Peyer's patch (tissue), 4 donors: ENCODE data around the gene SH2D1A.

ENCODE experiments used
- POLR2A ChIP-seq, 2 donors: fragments of 450-650 bp; IDR thresholded peaks; one replicate each; pipeline ENCODE4 v1.5.1; 2017; ENCODE audit warnings: antibody characterized with exemption in 2 of 2, mild to moderate bottlenecking in 2 of 2, moderate library complexity in 2 of 2
- TF ChIP-seq, protein P1 (sequence below), 6 experiments: fragments of 450-650 bp in 4 of 6; fragments of 200-600 bp in 2 of 6; sonication (generic) in 1 of 6; IDR thresholded peaks; one replicate each; pipeline ENCODE4 v1.5.1; 2017 to 2019; ENCODE audit warnings: antibody characterized with exemption in 6 of 6, mild to moderate bottlenecking in 3 of 6, moderate library complexity in 1 of 6

DNA sequence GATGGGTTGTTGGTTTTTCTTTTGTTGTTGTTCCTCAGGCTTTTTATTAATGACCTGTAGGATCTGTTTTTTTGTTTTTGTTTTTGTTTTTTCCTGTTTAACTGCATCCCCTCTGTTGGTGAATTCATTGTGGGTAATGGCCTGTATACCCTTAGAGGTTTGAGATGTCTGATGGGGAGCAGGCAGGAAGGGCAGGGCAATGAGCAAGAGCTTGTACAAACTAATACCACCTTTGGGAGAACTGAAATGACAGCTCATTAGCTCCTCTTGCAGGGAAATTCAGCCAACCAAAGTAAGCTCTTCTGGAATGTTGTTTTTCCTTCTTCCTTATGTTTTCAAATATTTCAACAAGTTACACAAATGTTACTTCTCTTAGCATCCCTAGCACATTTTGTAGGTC lies 23.4 kb downstream of the SH2D1A start:
- TF ChIP-seq, protein P1, sequence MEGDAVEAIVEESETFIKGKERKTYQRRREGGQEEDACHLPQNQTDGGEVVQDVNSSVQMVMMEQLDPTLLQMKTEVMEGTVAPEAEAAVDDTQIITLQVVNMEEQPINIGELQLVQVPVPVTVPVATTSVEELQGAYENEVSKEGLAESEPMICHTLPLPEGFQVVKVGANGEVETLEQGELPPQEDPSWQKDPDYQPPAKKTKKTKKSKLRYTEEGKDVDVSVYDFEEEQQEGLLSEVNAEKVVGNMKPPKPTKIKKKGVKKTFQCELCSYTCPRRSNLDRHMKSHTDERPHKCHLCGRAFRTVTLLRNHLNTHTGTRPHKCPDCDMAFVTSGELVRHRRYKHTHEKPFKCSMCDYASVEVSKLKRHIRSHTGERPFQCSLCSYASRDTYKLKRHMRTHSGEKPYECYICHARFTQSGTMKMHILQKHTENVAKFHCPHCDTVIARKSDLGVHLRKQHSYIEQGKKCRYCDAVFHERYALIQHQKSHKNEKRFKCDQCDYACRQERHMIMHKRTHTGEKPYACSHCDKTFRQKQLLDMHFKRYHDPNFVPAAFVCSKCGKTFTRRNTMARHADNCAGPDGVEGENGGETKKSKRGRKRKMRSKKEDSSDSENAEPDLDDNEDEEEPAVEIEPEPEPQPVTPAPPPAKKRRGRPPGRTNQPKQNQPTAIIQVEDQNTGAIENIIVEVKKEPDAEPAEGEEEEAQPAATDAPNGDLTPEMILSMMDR (IDR thresholded peaks at IDR 0.05): no peak
- no peak for TF ChIP-seq POLR2A (IDR thresholded peaks at IDR 0.05)
